Uterus (tissue), 2 donors: ENCODE measurements around the gene NDUFS4.
"Not testable (repeated sequence)": the region's sequence is repeated elsewhere in the genome, so short reads cannot be mapped to it uniquely, and the experiment has no call there.

Experiments
- CTCF ChIP-seq, 4 experiments: fragments of 200-600 bp in 2 of 4; fragments of 450-650 bp in 2 of 4; sonication (generic) in 2 of 4; IDR thresholded peaks; one replicate each; pipeline ENCODE4 v1.5.1; 2016 to 2019; ENCODE audit warnings: antibody characterized with exemption in 4 of 4, mild to moderate bottlenecking in 2 of 4, moderate library complexity in 1 of 4
- POLR2A ChIP-seq, 2 donors: fragments of 450-650 bp; IDR thresholded peaks; one replicate each; pipeline ENCODE4 v1.6.1; 2016; ENCODE audit warnings: antibody characterized with exemption in 2 of 2, mild to moderate bottlenecking in 1 of 2, moderate library complexity in 1 of 2

GRCh38 chr5:53665313-53665712, 104.9 kb downstream of the NDUFS4 start:
- not testable (repeated sequence) for TF ChIP-seq CTCF, POLR2A (IDR thresholded peaks at IDR 0.05)
